Gastroesophageal sphincter (tissue), 4 donors: ENCODE results near the gene CEP170. TPM values are rescaled to one million over a fixed set of nuclear protein-coding genes. Genes with fewer than 3 reads are reported as not detected.

Source experiments
- ATAC-seq: fragments of 150-250 bp; one replicate; pipeline ENCODE4 v1.9.1; 2016; ENCODE audit warnings: mild to moderate bottlenecking, moderate library complexity
- H3K27ac ChIP-seq, 4 donors: fragments of 200-600 bp; sonication (generic) in 3 of 4; 1 replicate in 3 of 4; 2 replicates in 1 of 4; pipeline ENCODE4 v1.5.1; 2016 to 2019
- H3K27me3 ChIP-seq: fragments of 200-600 bp; sonication (generic); one replicate; pipeline ENCODE4 v1.5.1; 2019
- H3K36me3 ChIP-seq, 2 donors: fragments of 200-600 bp; sonication (generic); one replicate each; pipeline ENCODE4 v1.5.1; 2019; ENCODE audit warnings: control low read depth in 1 of 2
- H3K4me1 ChIP-seq, 3 donors: fragments of 200-600 bp; sonication (generic); 1 replicate in 2 of 3; 2 replicates in 1 of 3; pipeline ENCODE4 v1.5.1; 2016 to 2019; ENCODE audit warnings: control low read depth in 2 of 3
- H3K4me3 ChIP-seq, 2 donors: fragments of 200-600 bp; sonication (generic); one replicate each; pipeline ENCODE4 v1.5.1; 2019; ENCODE audit warnings: mild to moderate bottlenecking in 1 of 2, moderate library complexity in 1 of 2
- H3K9me3 ChIP-seq, 3 donors: fragments of 200-600 bp; sonication (generic); one replicate each; pipeline ENCODE4 v1.5.1; 2017 to 2019; ENCODE audit warnings: control low read depth in 2 of 3
- EP300 ChIP-seq: sonication (generic); formaldehyde crosslinking; IDR thresholded peaks from one replicate; pipeline ENCODE4 v1.6.1; 2017; ENCODE audit warnings: antibody characterized with exemption, mild to moderate bottlenecking
- POLR2A ChIP-seq, 2 donors: fragments of 450-650 bp; IDR thresholded peaks; one replicate each; pipeline ENCODE4 v1.6.1; 2017; ENCODE audit warnings: antibody characterized with exemption in 2 of 2, mild to moderate bottlenecking in 2 of 2, moderate library complexity in 1 of 2
- POLR2AphosphoS5 ChIP-seq: sonication (generic); formaldehyde crosslinking; IDR thresholded peaks from one replicate; pipeline ENCODE4 v1.6.1; 2017; ENCODE audit warnings: antibody characterized with exemption
- WGBS, 2 donors: methylation state at CpG; one replicate each; pipeline ENCODE4 v1.1.5; 2018; ENCODE audit warnings: low coverage in 1 of 2; 5-methylcytosine and 5-hydroxymethylcytosine counted together
- total RNA-seq, 4 donors: library from RNA; depleted of rRNA; stranded (reverse); fragments of >200 nt; gene quantifications; one replicate each; pipeline ENCODE4 v1.1.0, GENCODE V29; 2016
- TF ChIP-seq, protein P1 (sequence below), 4 experiments: fragments of 200-600 bp in 2 of 4; fragments of 450-650 bp in 2 of 4; sonication (generic) in 1 of 4; IDR thresholded peaks; one replicate each; pipeline ENCODE4 v1.5.1; 2017 to 2019; ENCODE audit warnings: antibody characterized with exemption in 4 of 4, mild to moderate bottlenecking in 2 of 4, moderate library complexity in 2 of 4

Gene CEP170
- total RNA-seq, 4 donors from 2014 or later, result 33.1 to 53.5 (median 41.6) TPM

DNA sequence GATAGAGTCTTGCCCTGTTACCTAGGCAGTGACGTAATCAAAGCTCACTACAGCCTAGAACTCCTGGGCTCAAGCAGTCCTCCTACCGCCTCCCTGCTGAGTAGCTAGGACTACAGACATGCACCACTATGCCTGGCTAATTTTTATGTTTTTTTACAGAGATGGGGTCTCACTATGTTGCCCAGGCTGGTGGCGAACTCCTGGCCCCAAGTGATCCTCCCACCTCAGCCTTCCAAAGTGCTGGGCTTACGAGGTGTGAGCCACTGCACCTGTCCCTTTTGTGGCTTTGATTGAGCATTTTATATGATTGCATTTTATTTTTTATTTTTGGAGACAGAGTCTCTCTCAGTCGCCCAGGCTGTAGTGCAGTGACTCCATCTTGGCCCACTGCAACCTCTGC is 26.6 kb upstream of the CEP170 start:
- no peaks in the 10 kb centered on the region for H3K4me1 ChIP-seq
- 97% methylated on average over 5 of the region's 5 CpGs; no CpG with 5 or more reads in 1 of the 2 donors for WGBS, 2 donors

GRCh38 chr1:243280571-243281129 is 25.6 kb upstream of the CEP170 start:
- Histone ChIP-seq H3K36me3 (peaks cover 0 to 67% of the 10 kb centered on the region in 2 donors), H3K27ac (no peak overlapping the region), H3K4me3 (no peak overlapping the region), H3K9me3 (peaks cover 0 to 7% (median 0%) of the 10 kb centered on the region in 3 donors), H3K4me1 (no peaks in the 10 kb centered on the region), H3K27me3 (no peaks in the 10 kb centered on the region)
- 33 to 50% methylated on average over 1 to 3 of the region's 3 CpGs for WGBS, 2 donors
- TF ChIP-seq EP300, result no peak
- TF ChIP-seq POLR2A (IDR thresholded peaks at IDR 0.05), result no peak
- TF ChIP-seq, protein P1, sequence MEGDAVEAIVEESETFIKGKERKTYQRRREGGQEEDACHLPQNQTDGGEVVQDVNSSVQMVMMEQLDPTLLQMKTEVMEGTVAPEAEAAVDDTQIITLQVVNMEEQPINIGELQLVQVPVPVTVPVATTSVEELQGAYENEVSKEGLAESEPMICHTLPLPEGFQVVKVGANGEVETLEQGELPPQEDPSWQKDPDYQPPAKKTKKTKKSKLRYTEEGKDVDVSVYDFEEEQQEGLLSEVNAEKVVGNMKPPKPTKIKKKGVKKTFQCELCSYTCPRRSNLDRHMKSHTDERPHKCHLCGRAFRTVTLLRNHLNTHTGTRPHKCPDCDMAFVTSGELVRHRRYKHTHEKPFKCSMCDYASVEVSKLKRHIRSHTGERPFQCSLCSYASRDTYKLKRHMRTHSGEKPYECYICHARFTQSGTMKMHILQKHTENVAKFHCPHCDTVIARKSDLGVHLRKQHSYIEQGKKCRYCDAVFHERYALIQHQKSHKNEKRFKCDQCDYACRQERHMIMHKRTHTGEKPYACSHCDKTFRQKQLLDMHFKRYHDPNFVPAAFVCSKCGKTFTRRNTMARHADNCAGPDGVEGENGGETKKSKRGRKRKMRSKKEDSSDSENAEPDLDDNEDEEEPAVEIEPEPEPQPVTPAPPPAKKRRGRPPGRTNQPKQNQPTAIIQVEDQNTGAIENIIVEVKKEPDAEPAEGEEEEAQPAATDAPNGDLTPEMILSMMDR (IDR thresholded peaks at IDR 0.05), result no peak
- TF ChIP-seq POLR2AphosphoS5, result no peak
- ATAC-seq, result no peak

More for the DNA sequence above, 26.6 kb upstream of the CEP170 start:
- Histone ChIP-seq H3K27ac (no peak overlapping the region), H3K36me3 (peaks cover 0 to 67% of the 10 kb centered on the region in 2 donors), H3K4me3 (no peak overlapping the region), H3K9me3 (peaks cover 0 to 7% (median 0%) of the 10 kb centered on the region in 3 donors), H3K27me3 (no peaks in the 10 kb centered on the region)
- ATAC-seq, result no peak
- TF ChIP-seq, protein P1 (IDR thresholded peaks at IDR 0.05), result no peak
- TF ChIP-seq EP300, result no peak
- no peak for TF ChIP-seq POLR2A (IDR thresholded peaks at IDR 0.05)
- TF ChIP-seq POLR2AphosphoS5, result no peak

DNA sequence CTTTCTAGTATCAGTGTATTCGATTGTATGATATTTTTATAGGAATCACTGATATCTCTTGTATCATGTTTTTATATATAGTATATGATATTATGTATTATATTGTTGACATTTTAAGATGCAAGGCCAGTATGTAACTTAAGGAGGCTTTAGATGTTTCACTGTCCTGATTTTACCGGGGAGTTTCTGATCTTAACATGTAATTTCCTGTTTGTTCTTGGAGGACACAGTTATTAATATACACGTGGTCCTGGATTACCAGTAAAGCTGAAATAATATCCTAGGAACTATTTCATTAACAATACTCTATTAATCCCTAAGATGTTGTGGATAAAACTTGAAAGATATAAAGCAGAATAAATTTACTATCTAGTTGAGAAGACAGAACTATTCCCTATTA is 20.2 kb upstream of the CEP170 start:
- no peak overlapping the region for H3K27ac ChIP-seq
- H3K4me3 ChIP-seq, result no peak overlapping the region
- H3K4me1 ChIP-seq, result peaks cover 0 to 6% (median 0%) of the 10 kb centered on the region in 3 donors
- TF ChIP-seq POLR2AphosphoS5 (no peak), POLR2A (IDR thresholded peaks at IDR 0.05) (no peak), EP300 (no peak)
- TF ChIP-seq, protein P1 (IDR thresholded peaks at IDR 0.05), result no peak
- WGBS, 2 donors, result 88 to 96% methylated on average over 3 of the region's 3 CpGs
- H3K27me3 ChIP-seq, result no peaks in the 10 kb centered on the region
- H3K9me3 ChIP-seq, result peaks cover 0 to 7% (median 0%) of the 10 kb centered on the region in 3 donors
- no peak for ATAC-seq
- H3K36me3 ChIP-seq, result peaks cover 0 to 68% of the 10 kb centered on the region in 2 donors

DNA sequence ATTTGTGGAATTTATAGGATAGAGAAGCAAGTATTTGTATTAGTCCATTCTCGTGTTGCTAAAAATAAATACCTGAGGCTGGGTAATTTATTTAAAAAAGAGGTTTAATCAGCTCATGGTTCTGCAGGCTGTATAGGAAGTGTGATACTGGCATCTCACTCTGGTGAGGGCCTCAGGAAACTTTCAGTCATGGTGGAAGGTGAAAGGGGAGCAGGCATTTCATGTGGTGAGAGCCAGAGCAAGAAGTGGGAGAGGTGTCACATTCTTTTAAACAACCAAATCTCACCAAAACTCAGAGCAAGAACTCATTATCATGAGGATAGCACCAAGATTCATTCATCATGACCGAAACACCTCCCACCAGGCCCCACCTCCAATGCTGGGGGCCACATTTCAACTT is 18.9 kb upstream of the CEP170 start:
- WGBS, 2 donors, result 64 to 69% methylated on average over 2 of the region's 2 CpGs
- ATAC-seq, result no peak
- TF ChIP-seq EP300, result no peak
- no peak for TF ChIP-seq POLR2AphosphoS5
- no peak for TF ChIP-seq POLR2A (IDR thresholded peaks at IDR 0.05)
- TF ChIP-seq, protein P1 (IDR thresholded peaks at IDR 0.05), result no peak
- Histone ChIP-seq H3K9me3 (peaks cover 0 to 7% (median 0%) of the 10 kb centered on the region in 3 donors), H3K4me1 (peaks cover 0 to 20% (median 0%) of the 10 kb centered on the region in 3 donors), H3K4me3 (no peak overlapping the region), H3K27me3 (no peaks in the 10 kb centered on the region), H3K27ac (no peak overlapping the region), H3K36me3 (peaks cover 0 to 70% of the 10 kb centered on the region in 2 donors)

DNA sequence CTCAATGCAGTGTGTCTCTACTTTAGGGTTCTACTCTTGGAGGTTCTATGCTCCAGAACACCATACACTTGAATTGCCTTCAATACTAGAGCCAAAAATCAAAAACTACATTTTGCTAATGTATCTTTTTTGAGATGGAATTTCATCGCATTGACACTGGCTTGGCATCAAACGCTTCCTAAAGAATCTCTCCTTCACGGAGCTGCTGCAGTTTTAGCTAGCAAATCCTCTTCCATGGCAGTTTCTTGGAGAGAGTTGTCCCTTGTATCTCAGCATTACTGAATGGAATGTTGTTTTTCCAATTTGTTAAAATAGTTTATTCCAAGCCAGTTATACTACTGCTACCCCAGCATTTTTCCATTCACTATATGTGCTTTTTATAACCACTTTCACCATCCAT is 18.4 kb upstream of the CEP170 start:
- TF ChIP-seq, protein P1 (IDR thresholded peaks at IDR 0.05), result no peak
- TF ChIP-seq POLR2AphosphoS5 (no peak), POLR2A (IDR thresholded peaks at IDR 0.05) (no peak), EP300 (no peak)
- no peak for ATAC-seq
- Histone ChIP-seq H3K36me3 (peaks cover 0 to 66% of the 10 kb centered on the region in 2 donors), H3K4me1 (peaks cover 0 to 22% (median 0%) of the 10 kb centered on the region in 3 donors), H3K4me3 (no peak overlapping the region), H3K9me3 (peaks cover 0 to 7% (median 0%) of the 10 kb centered on the region in 3 donors), H3K27me3 (no peaks in the 10 kb centered on the region), H3K27ac (no peak overlapping the region)
- 27 to 38% methylated on average over 3 of the region's 3 CpGs for WGBS, 2 donors
